GM12878 (cell line): ENCODE results near the gene GRK5. TPM values are rescaled to one million over a fixed set of nuclear protein-coding genes. Genes with fewer than 3 reads are reported as not detected.

Experiments
- ATAC-seq: fragments of 200-7000 bp; cut with Tn5 transposase; 3 replicates; pipeline ENCODE4 v1.9.1; 2020; ENCODE audit warnings: mild to moderate bottlenecking, moderate library complexity
- BruUV-seq: library from RNA; stranded (reverse); fragments of 400-500 nt; replicated peaks from 2 replicates; lab custom pipeline; 2021; lab: Mats Ljungman, UMichigan
- CTCF ChIA-PET: fragments of 300-600 bp; sonication (Branson Sonifier 250); formaldehyde crosslinking; extraction: SDS; loops from one replicate; lab custom pipeline; 2021; ENCODE audit warnings: inconsistent platforms; lab: Yijun Ruan, JAX
- POLR2A ChIA-PET: fragments of 350-600 bp; formaldehyde crosslinking; extraction: SDS; loops from one replicate; lab custom pipeline; 2021; ENCODE audit warnings: inconsistent platforms; lab: Charles Lee
- RAD21 ChIA-PET: fragments of 300-600 bp; sonication (Branson Sonifier 250); formaldehyde crosslinking; loops from one replicate; lab custom pipeline; 2023; ENCODE audit warnings: antibody characterized with exemption; ENCODE audit not compliant: unreplicated experiment; lab: Charles Lee
- SMC1A ChIA-PET: fragments of 300-600 bp; sonication (Branson Sonifier 250); formaldehyde crosslinking; loops from one replicate; lab custom pipeline; 2023; ENCODE audit not compliant: unreplicated experiment, uncharacterized antibody; lab: Charles Lee
- DNase-seq: peaks from one replicate; pipeline ENCODE4 v3.0.0-alpha.2; 2011; ENCODE audit warnings: low read depth, low spot score
- FAIRE-seq: peaks from 3 replicates; lab custom pipeline; 2011; peaks lifted over from hg19 to GRCh38; lab: Jason Lieb, UNC
- H2AFZ ChIP-seq: 2 replicates; pipeline ENCODE4 v1.6.0; 2011; ENCODE audit warnings: low read depth, low read length, control low read depth; ENCODE audit not compliant: control insufficient read depth
- H3K27ac ChIP-seq: 2 replicates; pipeline ENCODE4 v1.5.1; 2011; ENCODE audit warnings: control low read depth; ENCODE audit not compliant: control insufficient read depth, insufficient read depth
- H3K27me3 ChIP-seq, 2 experiments: replicated peaks in 1 of 2; 2 replicates each; pipeline versions ENCODE4 v1.6.0 to v1.6.1; 2011; ENCODE audit warnings: low read length in 1 of 2; ENCODE audit not compliant: control insufficient read depth in 2 of 2, insufficient read depth in 2 of 2
- H3K36me3 ChIP-seq, 2 experiments: 2 replicates each; pipeline ENCODE4 v1.5.1; 2011; ENCODE audit warnings: low read length in 1 of 2; ENCODE audit not compliant: control insufficient read depth in 2 of 2, insufficient read depth in 2 of 2
- H3K4me1 ChIP-seq: 2 replicates; pipeline ENCODE4 v1.6.1; 2011; ENCODE audit warnings: mild to moderate bottlenecking, low read length, moderate library complexity, mixed read lengths; ENCODE audit not compliant: control insufficient read depth, insufficient read depth
- H3K4me2 ChIP-seq: 2 replicates; pipeline ENCODE4 v1.6.0; 2011; ENCODE audit warnings: control low read depth; ENCODE audit not compliant: control insufficient read depth, insufficient read depth
- H3K4me3 ChIP-seq: fragments of 200-600 bp; sonication (generic); 2 replicates; pipeline ENCODE4 v1.5.1; 2016
- H3K79me2 ChIP-seq: 2 replicates; pipeline ENCODE4 v1.6.0; 2011; ENCODE audit warnings: low read length; ENCODE audit not compliant: control insufficient read depth, insufficient read depth
- H3K9ac ChIP-seq: 2 replicates; pipeline ENCODE4 v1.8.0; 2011; ENCODE audit warnings: low read length, control low read depth, mixed read lengths; ENCODE audit not compliant: control insufficient read depth, insufficient read depth
- H3K9me3 ChIP-seq: replicated peaks from 3 replicates; pipeline ENCODE4 v1.5.1; 2011; ENCODE audit warnings: mild to moderate bottlenecking, low read length; ENCODE audit not compliant: control insufficient read depth, insufficient read depth
- H4K20me1 ChIP-seq: 2 replicates; pipeline ENCODE4 v1.6.0; 2011; ENCODE audit not compliant: control insufficient read depth, insufficient read depth
- GATAD2B ChIP-seq: fragments of 450-650 bp; conservative IDR thresholded peaks from 2 replicates; pipeline ENCODE4 v1.6.1; 2017; ENCODE audit warnings: low read depth, mild to moderate bottlenecking, moderate library complexity
- PAX8 ChIP-seq: fragments of 450-650 bp; IDR thresholded peaks from 2 replicates; pipeline ENCODE4 v1.6.1; 2017; ENCODE audit warnings: mild to moderate bottlenecking, moderate library complexity
- RUNX3 ChIP-seq: IDR thresholded peaks from 2 replicates; pipeline ENCODE4 v1.6.1; 2012; ENCODE audit warnings: low read length, inconsistent platforms
- SPI1 ChIP-seq: IDR thresholded peaks from 2 replicates; pipeline ENCODE4 v1.6.1; 2011; ENCODE audit warnings: low read depth, mild to moderate bottlenecking, low read length, moderate library complexity, borderline replicate concordance; ENCODE audit not compliant: insufficient read depth
- SUZ12 ChIP-seq: fragments of 200-600 bp; sonication (generic); IDR thresholded peaks from one replicate; pipeline ENCODE4 v1.6.1; 2018; ENCODE audit warnings: antibody characterized with exemption, mild to moderate bottlenecking; ENCODE audit not compliant: unreplicated experiment
- YBX1 ChIP-seq: fragments of 450-650 bp; IDR thresholded peaks from 2 replicates; pipeline ENCODE4 v1.6.1; 2016; ENCODE audit warnings: antibody characterized with exemption
- WGBS: methylation state at CpG from one replicate; pipeline ENCODE4 v1.1.6; 2016; ENCODE audit warnings: low lambda C conversion rate; ENCODE audit not compliant: insufficient replicate concordance, insufficient coverage; ENCODE audit errors: missing lambda C conversion rate; 5-methylcytosine and 5-hydroxymethylcytosine counted together
- in situ Hi-C: fragments of 300-500 bp; cut with MboI; formaldehyde crosslinking; loops from 9 replicates; pipeline ENCODE4 v1.14.3; 2018; ENCODE audit warnings: mixed read lengths
- intact Hi-C: fragments of 100-400 bp; cut with micrococcal nuclease; formaldehyde crosslinking; loops from one replicate; pipeline ENCODE4 v1.14.2; 2022; ENCODE audit not compliant: unreplicated experiment
- polyA plus RNA-seq, 11 experiments: library from polyadenylated mRNA; depleted of rRNA in 4 of 11; unstranded in 6 of 11; stranded (reverse) in 5 of 11; fragments of >200 nt; fragmentation: Nextera tagmentation in 4 of 11; fragmentation: Illumina TruSeq in 1 of 11; extraction: Ambion mirVana in 4 of 11; extraction: Trizol in 1 of 11; gene quantifications; 1 replicate in 1 of 11; 2 replicates in 10 of 11; pipeline versions ENCODE4 v1.2.1 to v1.2.3, GENCODE V29; 2011 to 2016; ENCODE audit warnings: inconsistent platforms in 2 of 11, missing spikeins in 2 of 11, low read depth in 1 of 11
- total RNA-seq, 4 experiments: library from RNA; depleted of rRNA in 3 of 4; stranded (reverse); fragments of >200 nt in 3 of 4; fragmentation: Illumina TruSeq in 1 of 4; extraction: Trizol in 1 of 4; gene quantifications; 2 replicates each; pipeline versions ENCODE4 v1.2.1 to v1.2.3, GENCODE V29; 2013 to 2021
- TF ChIP-seq, protein P1 (sequence below): fragments of 450-650 bp; IDR thresholded peaks from 2 replicates; pipeline ENCODE4 v1.6.1; 2017; ENCODE audit warnings: antibody characterized with exemption, mild to moderate bottlenecking, moderate library complexity
- TF ChIP-seq, protein P2 (sequence below): fragments of 450-650 bp; IDR thresholded peaks from 2 replicates; pipeline ENCODE4 v1.6.1; 2018; ENCODE audit warnings: borderline replicate concordance, mild to moderate bottlenecking; ENCODE audit not compliant: partially characterized antibody
- TF ChIP-seq, protein P3 (sequence below): IDR thresholded peaks from 2 replicates; pipeline ENCODE4 v1.6.1; 2012; ENCODE audit warnings: low read depth, low read length, improper control_type of control experiment

Gene GRK5
- total and polyA plus RNA-seq, 10 of the 15 experiments (the other 5 are each of a cell fraction or from before 2014, with no cell fraction given): 0.11 to 22.1 (median 10.0) TPM

DNA sequence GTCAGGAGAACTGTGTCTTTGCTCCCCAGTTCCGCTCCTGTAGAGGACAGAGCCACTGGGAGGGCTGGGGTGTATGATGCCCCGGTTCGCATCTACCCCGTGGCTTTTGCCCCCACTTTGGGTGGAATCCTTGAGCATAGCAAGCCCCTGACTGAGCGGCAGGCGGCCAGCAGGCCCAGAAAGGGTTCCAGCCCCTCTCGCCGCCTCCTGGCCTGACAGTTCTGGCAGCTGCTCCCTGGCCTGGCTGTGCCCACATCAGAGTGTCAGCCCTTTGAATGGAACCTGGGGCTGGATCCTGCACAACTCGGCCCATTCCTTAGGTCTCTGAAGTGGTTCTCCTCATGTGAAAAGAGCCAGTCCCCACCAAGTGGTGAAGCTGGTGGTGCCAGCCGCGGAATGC is 106.7 kb downstream of the GRK5 start:
- ATAC-seq (no peak), FAIRE-seq (no peak)
- ChIA-PET CTCF (interaction anchor here (1.0 kb wide), 1 partner anchor 174 kb away, joined by 3 read pairs; no protein-coding TSS in a partner anchor), SMC1A (no interaction called here), POLR2A (no interaction called here)
- peaks cover 19% of the 10 kb centered on the region for H4K20me1 ChIP-seq
- no peak overlapping the region for H3K27ac ChIP-seq
- no peak overlapping the region for H3K4me3 ChIP-seq
- intact Hi-C loops: loop anchor here (5.0 kb wide), 2 partner anchors 58 to 228 kb away; partner anchors contain the start of gene RGS10
- no TSS peak for BruUV-seq
- peaks cover 65% of the 10 kb centered on the region for H3K4me1 ChIP-seq
- no peak overlapping the region for H3K9ac ChIP-seq
- 68% methylated on average over 11 of the region's 11 CpGs for WGBS
- H3K36me3 ChIP-seq: no peaks in the 10 kb centered on the region; a peak in 1 of 4 replicates
- H3K4me2 ChIP-seq: peak overlapping the region; percentile 73; the same call in 1 of the 2 replicates
- no peaks in the 10 kb centered on the region for H3K27me3 ChIP-seq
- in situ Hi-C loops: no loop called here
- H3K9me3 ChIP-seq: no peaks in the 10 kb centered on the region
- no peak for TF ChIP-seq PAX8
- TF ChIP-seq GATAD2B: 0 out of 2 replicates have a peak, but pooled peaks have one; percentile 5
- peak; percentile 37; the same call in 1 of the 2 replicates for TF ChIP-seq SPI1
- TF ChIP-seq, all 136 proteins: peak for 2
- no peak overlapping the region for H2AFZ ChIP-seq
- H3K79me2 ChIP-seq: peaks cover 33% of the 10 kb centered on the region
- RAD21 ChIA-PET: interaction anchor here (1.4 kb wide), 1 partner anchor 108 kb away, joined by 3 read pairs; no protein-coding TSS in a partner anchor
- no peak for DNase-seq

DNA sequence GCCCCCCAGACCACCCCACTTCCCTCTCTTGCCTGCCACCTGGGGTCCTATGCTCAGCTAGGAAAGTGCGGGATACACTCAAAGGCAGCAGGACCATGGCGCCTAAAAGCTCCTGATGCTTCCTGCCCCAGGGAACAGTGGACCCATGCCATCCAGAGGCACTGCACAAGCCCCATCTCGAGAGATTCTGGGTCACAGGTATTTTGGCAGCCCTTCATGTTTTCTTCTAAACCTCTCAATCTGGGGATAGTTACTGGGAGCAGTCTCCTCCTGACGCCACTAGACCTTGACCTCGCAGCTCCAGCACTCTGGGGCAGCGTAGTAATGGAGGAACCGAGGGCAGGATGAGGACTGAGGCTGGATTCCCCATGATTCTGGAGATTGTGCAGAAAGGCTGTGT is 107.1 kb downstream of the GRK5 start:
- RAD21 ChIA-PET: interaction anchor here (1.4 kb wide), 1 partner anchor 108 kb away, joined by 3 read pairs; no protein-coding TSS in a partner anchor
- peak overlapping the region; percentile 73; the same call in 1 of the 2 replicates for H3K4me2 ChIP-seq
- TF ChIP-seq, protein P1, sequence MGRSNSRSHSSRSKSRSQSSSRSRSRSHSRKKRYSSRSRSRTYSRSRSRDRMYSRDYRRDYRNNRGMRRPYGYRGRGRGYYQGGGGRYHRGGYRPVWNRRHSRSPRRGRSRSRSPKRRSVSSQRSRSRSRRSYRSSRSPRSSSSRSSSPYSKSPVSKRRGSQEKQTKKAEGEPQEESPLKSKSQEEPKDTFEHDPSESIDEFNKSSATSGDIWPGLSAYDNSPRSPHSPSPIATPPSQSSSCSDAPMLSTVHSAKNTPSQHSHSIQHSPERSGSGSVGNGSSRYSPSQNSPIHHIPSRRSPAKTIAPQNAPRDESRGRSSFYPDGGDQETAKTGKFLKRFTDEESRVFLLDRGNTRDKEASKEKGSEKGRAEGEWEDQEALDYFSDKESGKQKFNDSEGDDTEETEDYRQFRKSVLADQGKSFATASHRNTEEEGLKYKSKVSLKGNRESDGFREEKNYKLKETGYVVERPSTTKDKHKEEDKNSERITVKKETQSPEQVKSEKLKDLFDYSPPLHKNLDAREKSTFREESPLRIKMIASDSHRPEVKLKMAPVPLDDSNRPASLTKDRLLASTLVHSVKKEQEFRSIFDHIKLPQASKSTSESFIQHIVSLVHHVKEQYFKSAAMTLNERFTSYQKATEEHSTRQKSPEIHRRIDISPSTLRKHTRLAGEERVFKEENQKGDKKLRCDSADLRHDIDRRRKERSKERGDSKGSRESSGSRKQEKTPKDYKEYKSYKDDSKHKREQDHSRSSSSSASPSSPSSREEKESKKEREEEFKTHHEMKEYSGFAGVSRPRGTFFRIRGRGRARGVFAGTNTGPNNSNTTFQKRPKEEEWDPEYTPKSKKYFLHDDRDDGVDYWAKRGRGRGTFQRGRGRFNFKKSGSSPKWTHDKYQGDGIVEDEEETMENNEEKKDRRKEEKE: no peak
- TF ChIP-seq SUZ12 (no peak), YBX1 (no peak), RUNX3 (no peak), SPI1 (no peak), PAX8 (no peak)
- TF ChIP-seq, protein P2, sequence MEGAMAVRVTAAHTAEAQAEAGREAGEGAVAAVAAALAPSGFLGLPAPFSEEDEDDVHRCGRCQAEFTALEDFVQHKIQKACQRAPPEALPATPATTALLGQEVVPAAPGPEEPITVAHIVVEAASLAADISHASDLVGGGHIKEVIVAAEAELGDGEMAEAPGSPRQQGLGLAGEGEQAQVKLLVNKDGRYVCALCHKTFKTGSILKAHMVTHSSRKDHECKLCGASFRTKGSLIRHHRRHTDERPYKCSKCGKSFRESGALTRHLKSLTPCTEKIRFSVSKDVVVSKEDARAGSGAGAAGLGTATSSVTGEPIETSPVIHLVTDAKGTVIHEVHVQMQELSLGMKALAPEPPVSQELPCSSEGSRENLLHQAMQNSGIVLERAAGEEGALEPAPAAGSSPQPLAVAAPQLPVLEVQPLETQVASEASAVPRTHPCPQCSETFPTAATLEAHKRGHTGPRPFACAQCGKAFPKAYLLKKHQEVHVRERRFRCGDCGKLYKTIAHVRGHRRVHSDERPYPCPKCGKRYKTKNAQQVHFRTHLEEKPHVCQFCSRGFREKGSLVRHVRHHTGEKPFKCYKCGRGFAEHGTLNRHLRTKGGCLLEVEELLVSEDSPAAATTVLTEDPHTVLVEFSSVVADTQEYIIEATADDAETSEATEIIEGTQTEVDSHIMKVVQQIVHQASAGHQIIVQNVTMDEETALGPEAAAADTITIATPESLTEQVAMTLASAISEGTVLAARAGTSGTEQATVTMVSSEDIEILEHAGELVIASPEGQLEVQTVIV: no peak
- TF ChIP-seq, protein P3, sequence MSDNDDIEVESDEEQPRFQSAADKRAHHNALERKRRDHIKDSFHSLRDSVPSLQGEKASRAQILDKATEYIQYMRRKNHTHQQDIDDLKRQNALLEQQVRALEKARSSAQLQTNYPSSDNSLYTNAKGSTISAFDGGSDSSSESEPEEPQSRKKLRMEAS: no peak

More for the DNA sequence above, 107.1 kb downstream of the GRK5 start:
- ChIA-PET SMC1A (no interaction called here), CTCF (interaction anchor here (1.0 kb wide), 1 partner anchor 174 kb away, joined by 3 read pairs; no protein-coding TSS in a partner anchor), POLR2A (no interaction called here)
- intact Hi-C loops: loop anchor here (5.0 kb wide), 2 partner anchors 58 to 228 kb away; partner anchors contain the start of gene RGS10
- in situ Hi-C loops: no loop called here
- Histone ChIP-seq H3K36me3 (no peaks in the 10 kb centered on the region; a peak in 1 of 4 replicates), H3K4me3 (no peak overlapping the region), H3K9ac (no peak overlapping the region), H3K4me1 (peaks cover 60% of the 10 kb centered on the region), H3K9me3 (no peaks in the 10 kb centered on the region), H3K27me3 (no peaks in the 10 kb centered on the region), H2AFZ (no peak overlapping the region), H3K27ac (no peak overlapping the region), H3K79me2 (peaks cover 29% of the 10 kb centered on the region), H4K20me1 (peaks cover 19% of the 10 kb centered on the region)
- ATAC-seq (no peak), FAIRE-seq (no peak), DNase-seq (no peak)
- BruUV-seq: no TSS peak
- WGBS: 97% methylated on average over 7 of the region's 7 CpGs
